NCI-H1436 treated with DMSO at 0.1 percent for 48 hours (cell line): Measurements from ENCODE around the gene POLD3.

Source experiments
- DNase-seq: peaks from one replicate; lab custom pipeline; 2025; lab: John Stamatoyannopoulos, UW

POLD3 gene

GRCh38 chr11:74672956-74673692 is 80.7 kb downstream of the POLD3 start:
- no peak for DNase-seq

- no peak for DNase-seq
These were observed 81.4 kb downstream of the POLD3 start for GRCh38 chr11:74673693-74674360.

- DNase-seq, result no peak
These were observed 83.4 kb downstream of the POLD3 start for GRCh38 chr11:74675761-74676160.

- DNase-seq, result no peak
These were observed 84.2 kb downstream of the POLD3 start for GRCh38 chr11:74676596-74676995.

- no peak for DNase-seq
These were observed 84.7 kb downstream of the POLD3 start for GRCh38 chr11:74677131-74677530.

- no peak for DNase-seq
These were observed 85.7 kb downstream of the POLD3 start for GRCh38 chr11:74678041-74678440.

GRCh38 chr11:74678591-74679512 is 86.5 kb downstream of the POLD3 start:
- no peak for DNase-seq

- no peak for DNase-seq
These were observed 87.1 kb downstream of the POLD3 start for GRCh38 chr11:74679513-74679865.

GRCh38 chr11:74680035-74680671 is 87.8 kb downstream of the POLD3 start:
- DNase-seq, result no peak

- no peak for DNase-seq
These were observed 88.5 kb downstream of the POLD3 start for GRCh38 chr11:74680703-74681531.

- DNase-seq, result no peak
These were observed 89.6 kb downstream of the POLD3 start for GRCh38 chr11:74681686-74682651.

GRCh38 chr11:74682731-74683278 is 90.4 kb downstream of the POLD3 start:
- no peak for DNase-seq

- DNase-seq, result no peak
These were observed 91.0 kb downstream of the POLD3 start for GRCh38 chr11:74683279-74683871.

- no peak for DNase-seq
These were observed 91.6 kb downstream of the POLD3 start for GRCh38 chr11:74683941-74684481.

- no peak for DNase-seq
These were observed 92.3 kb downstream of the POLD3 start for GRCh38 chr11:74684661-74685060.

GRCh38 chr11:74685338-74685737 is 93.0 kb downstream of the POLD3 start:
- DNase-seq, result no peak

GRCh38 chr11:74685905-74686304 is 93.5 kb downstream of the POLD3 start:
- DNase-seq, result no peak

GRCh38 chr11:74686792-74687191 is 94.4 kb downstream of the POLD3 start:
- DNase-seq, result no peak
